Measurements from ENCODE around the gene LGALS7B. TPM values are rescaled to one million over a fixed set of nuclear protein-coding genes. Genes with fewer than 3 reads are reported as not detected.

The LGALS7B gene
- total and polyA plus RNA-seq, 2 of the 8 experiments (the other 6 are each of a cell fraction or from before 2014, with no cell fraction given), result 3.6 TPM; not detected in 1

DNA sequence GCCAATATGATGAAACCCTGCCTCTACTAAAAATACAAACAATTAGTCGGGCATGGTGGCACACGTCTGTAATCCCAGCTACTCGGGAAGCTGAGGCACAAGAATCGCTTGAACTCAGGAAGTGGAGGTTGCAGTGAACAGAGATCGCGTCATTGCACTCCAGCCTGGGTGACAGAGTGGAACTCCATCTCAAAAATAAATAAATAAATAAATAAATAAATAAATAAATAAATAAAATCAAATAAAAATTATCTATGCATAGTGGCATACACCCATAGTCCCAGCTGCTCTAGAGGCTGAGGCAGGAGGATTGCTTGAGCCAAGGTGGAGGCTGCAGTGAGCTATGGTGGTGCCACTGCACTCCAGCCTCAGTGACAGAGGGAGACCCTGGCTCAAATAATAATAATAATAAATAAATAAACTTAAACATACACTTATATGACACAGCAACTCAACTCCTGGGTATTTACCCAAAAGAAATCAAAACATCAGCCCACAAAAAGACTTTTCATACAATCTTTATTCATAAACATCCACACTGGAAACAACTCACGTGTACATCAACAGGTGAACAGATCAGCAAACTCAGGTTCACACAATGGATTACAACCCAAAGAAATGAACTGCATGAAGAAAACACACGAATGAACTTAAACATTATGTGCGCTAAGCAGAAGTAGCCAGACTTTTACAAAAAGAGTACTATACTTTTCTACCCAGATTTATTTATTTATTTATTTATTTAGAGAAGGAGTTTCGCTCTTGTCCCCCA is 22.5 kb upstream of the LGALS7B start:
- no peak overlapping the region for H3K27ac ChIP-seq (ENCODE audit: low read depth, low read length)
- FAIRE-seq, result no peak
- H2BK12ac ChIP-seq (ENCODE audit: low read depth, low read length), result no peak overlapping the region
- TF ChIP-seq, protein P1, sequence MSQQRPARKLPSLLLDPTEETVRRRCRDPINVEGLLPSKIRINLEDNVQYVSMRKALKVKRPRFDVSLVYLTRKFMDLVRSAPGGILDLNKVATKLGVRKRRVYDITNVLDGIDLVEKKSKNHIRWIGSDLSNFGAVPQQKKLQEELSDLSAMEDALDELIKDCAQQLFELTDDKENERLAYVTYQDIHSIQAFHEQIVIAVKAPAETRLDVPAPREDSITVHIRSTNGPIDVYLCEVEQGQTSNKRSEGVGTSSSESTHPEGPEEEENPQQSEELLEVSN (IDR thresholded peaks at IDR 0.05), result no peak
- TF ChIP-seq NRF1 (IDR thresholded peaks at IDR 0.05; ENCODE audit: low read depth, low read length), result no peak
- TF ChIP-seq CBX8 (IDR thresholded peaks at IDR 0.05; ENCODE audit: borderline replicate concordance, low read depth, low read length), result no peak
- no peak for TF ChIP-seq NANOG (IDR thresholded peaks at IDR 0.05; ENCODE audit: insufficient read depth, low read depth, low read length, poor library complexity, severe bottlenecking)
- TF ChIP-seq PHF8 (conservative IDR thresholded peaks at IDR 0.05; ENCODE audit: low read depth, low read length), result no peak
- TF ChIP-seq CBX5 (IDR thresholded peaks at IDR 0.05; ENCODE audit: low read depth, low read length), result no peak
- no peak for TF ChIP-seq POLR2AphosphoS5 (IDR thresholded peaks at IDR 0.05; ENCODE audit: low read depth, low read length)
- TF ChIP-seq SRF (IDR thresholded peaks at IDR 0.05; ENCODE audit: low read depth, low read length), result no peak
- TF ChIP-seq, protein P2, sequence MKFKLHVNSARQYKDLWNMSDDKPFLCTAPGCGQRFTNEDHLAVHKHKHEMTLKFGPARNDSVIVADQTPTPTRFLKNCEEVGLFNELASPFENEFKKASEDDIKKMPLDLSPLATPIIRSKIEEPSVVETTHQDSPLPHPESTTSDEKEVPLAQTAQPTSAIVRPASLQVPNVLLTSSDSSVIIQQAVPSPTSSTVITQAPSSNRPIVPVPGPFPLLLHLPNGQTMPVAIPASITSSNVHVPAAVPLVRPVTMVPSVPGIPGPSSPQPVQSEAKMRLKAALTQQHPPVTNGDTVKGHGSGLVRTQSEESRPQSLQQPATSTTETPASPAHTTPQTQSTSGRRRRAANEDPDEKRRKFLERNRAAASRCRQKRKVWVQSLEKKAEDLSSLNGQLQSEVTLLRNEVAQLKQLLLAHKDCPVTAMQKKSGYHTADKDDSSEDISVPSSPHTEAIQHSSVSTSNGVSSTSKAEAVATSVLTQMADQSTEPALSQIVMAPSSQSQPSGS (IDR thresholded peaks at IDR 0.05; ENCODE audit: low read length), result no peak
- no peak for TF ChIP-seq CEBPB (IDR thresholded peaks at IDR 0.05; ENCODE audit: low read depth, low read length)
- no peak for TF ChIP-seq MAFK (IDR thresholded peaks at IDR 0.05; ENCODE audit: low read depth, low read length)

More for the DNA sequence above, 22.5 kb upstream of the LGALS7B start:
- H3K79me2 ChIP-seq (ENCODE audit: control insufficient read depth in 1 of 2, insufficient read depth in 2 of 2, low read length in 2 of 2), result no peaks in the 10 kb centered on the region
- no peak overlapping the region for H3K14ac ChIP-seq (ENCODE audit: insufficient read length)
- H3K4me3 ChIP-seq (ENCODE audit: extremely low read depth in 1 of 4, insufficient read depth in 2 of 4, low read depth in 3 of 4, low read length in 4 of 4), result no peak overlapping the region
- H3K4me2 ChIP-seq (ENCODE audit: insufficient read depth in 1 of 2, low read depth in 2 of 2, low read length in 2 of 2), result no peak overlapping the region
- H4K20me1 ChIP-seq (replicated peaks in 1 of 2; ENCODE audit: control insufficient read depth in 1 of 2, insufficient read depth in 2 of 2, low read length in 2 of 2), result no peaks in the 10 kb centered on the region
- no peak overlapping the region for H2BK15ac ChIP-seq (ENCODE audit: low read length)
- H3K36me3 ChIP-seq (ENCODE audit: control insufficient read depth in 2 of 4, insufficient read depth in 4 of 4, low read length in 3 of 4), result no peaks in the 10 kb centered on the region
- no peak overlapping the region for H4K91ac ChIP-seq (replicated peaks; ENCODE audit: insufficient read length, low read length)
- no peak overlapping the region for H4K5ac ChIP-seq (ENCODE audit: insufficient read length, low read depth, low read length)
- H3K9ac ChIP-seq (replicated peaks in 1 of 4; ENCODE audit: extremely low read depth in 1 of 4, low read depth in 3 of 4, low read length in 3 of 4), result no peak overlapping the region
- H3K4me1 ChIP-seq (replicated peaks in 1 of 4; ENCODE audit: control insufficient read depth in 3 of 4, insufficient read depth in 4 of 4, low read length in 3 of 4), result no peaks in the 10 kb centered on the region
- H3K23me2 ChIP-seq (ENCODE audit: low read depth, low read length), result no peaks in the 10 kb centered on the region
- H3K4ac ChIP-seq (replicated peaks; ENCODE audit: insufficient read length, low read depth, low read length), result no peak overlapping the region
- H4K8ac ChIP-seq (ENCODE audit: extremely low read depth, insufficient read depth, low read length), result no peak overlapping the region
- H2AK5ac ChIP-seq (ENCODE audit: low read depth, low read length), result no peak overlapping the region
- H2BK120ac ChIP-seq (replicated peaks; ENCODE audit: low read depth, low read length), result no peak overlapping the region
- H3K27me3 ChIP-seq (replicated peaks in 1 of 4; ENCODE audit: control insufficient read depth in 3 of 4, extremely low read depth in 1 of 4, insufficient read depth in 3 of 4, low read length in 3 of 4), result no peaks in the 10 kb centered on the region
- no peak for DNase-seq (ENCODE audit: low read depth in 1 of 2, low spot score in 2 of 2)
- POLR2A ChIA-PET (ENCODE audit: partially characterized antibody), result interaction anchor here (1.5 kb wide), 1 partner anchor 10 kb away, joined by 7 read pairs; no protein-coding TSS in a partner anchor
- H3K18ac ChIP-seq (ENCODE audit: extremely low read depth, low read length), result no peak overlapping the region
- H3K56ac ChIP-seq (replicated peaks; ENCODE audit: insufficient read length, low read depth, low read length), result no peak overlapping the region
- H2AFZ ChIP-seq (ENCODE audit: low read length), result no peak overlapping the region
- CTCF ChIA-PET (ENCODE audit: partially characterized antibody), result no interaction called here
- WGBS, 2 experiments (ENCODE audit: extremely low coverage in 1 of 2, insufficient coverage in 1 of 2, insufficient read length in 1 of 2, insufficient replicate concordance in 2 of 2, low coverage in 1 of 2, low lambda C conversion rate in 2 of 2, missing lambda C conversion rate in 1 of 2), result 93% methylated on average over 10 of the region's 10 CpGs; no CpG with 5 or more reads in 1 of the 2 experiments
- H3K23ac ChIP-seq (ENCODE audit: insufficient read length), result no peak overlapping the region
- H3K9me3 ChIP-seq (ENCODE audit: insufficient read depth in 2 of 2, low read depth in 1 of 2, low read length in 1 of 2), result no peaks in the 10 kb centered on the region
- no peak overlapping the region for H2BK5ac ChIP-seq (ENCODE audit: low read depth, low read length)
- no peak overlapping the region for H2BK20ac ChIP-seq (ENCODE audit: low read length)
- no peaks in the 10 kb centered on the region for H3K79me1 ChIP-seq (ENCODE audit: low read depth, low read length)
